Measurements from ENCODE around the gene SALL1.

SALL1 gene

DNA sequence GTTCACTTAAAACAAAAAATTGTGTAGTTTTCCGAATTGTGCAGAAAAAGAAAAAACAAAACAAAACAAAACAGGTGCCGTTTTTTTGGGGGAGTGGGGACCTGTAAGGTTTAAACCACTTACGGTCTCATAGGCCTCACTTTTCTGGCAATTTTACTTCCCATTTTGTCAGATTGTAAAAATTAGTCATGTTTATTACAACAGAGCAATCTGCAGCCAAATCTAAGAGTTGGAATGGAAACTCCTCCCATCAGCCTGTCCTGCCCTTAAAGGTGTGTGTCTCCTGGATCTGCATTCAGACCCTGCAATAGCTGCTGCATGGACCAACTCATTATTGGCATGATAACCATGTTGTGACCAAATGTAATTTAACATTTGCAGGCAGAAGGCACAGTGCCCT, 8.2 kb upstream of the SALL1 start:
- no peak overlapping the region for H3K27ac ChIP-seq (ENCODE audit: low read depth, low read length)
- H3K9ac ChIP-seq (ENCODE audit: low read length in 5 of 5): no peak overlapping the region

DNA sequence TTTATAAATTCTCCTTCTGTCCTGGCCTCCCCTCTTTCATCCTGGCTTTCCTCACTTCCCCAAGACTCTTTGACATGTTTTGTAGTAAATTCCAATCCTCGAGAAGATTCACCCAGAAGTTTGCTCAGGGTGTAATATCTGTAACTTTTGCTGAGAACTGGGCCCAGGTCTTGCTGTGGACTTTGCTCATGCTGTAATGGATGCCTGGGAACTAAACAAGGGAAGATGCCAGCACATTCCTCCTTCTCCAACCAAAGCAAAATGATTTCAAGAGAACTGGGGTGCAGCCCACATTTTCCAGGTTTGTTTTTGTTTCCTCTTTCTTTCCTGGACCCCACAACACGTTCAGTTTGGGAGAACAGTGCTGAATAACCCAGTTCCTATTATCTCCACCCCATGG, 6.6 kb upstream of the SALL1 start:
- H3K9ac ChIP-seq (ENCODE audit: low read length in 5 of 5): no peak overlapping the region
- H3K36me3 ChIP-seq (ENCODE audit: control insufficient read depth in 5 of 5, insufficient read depth in 5 of 5, low read length in 5 of 5): no peaks in the 10 kb centered on the region
- H3K4me3 ChIP-seq (ENCODE audit: low read depth in 1 of 5, low read length in 5 of 5): no peak overlapping the region
- H3K9me3 ChIP-seq (ENCODE audit: control insufficient read depth in 5 of 5, low read length in 5 of 5): no peaks in the 10 kb centered on the region
- peaks cover 0 to 26% (median 21%) of the 10 kb centered on the region in 5 donors for H3K4me1 ChIP-seq (ENCODE audit: control insufficient read depth in 5 of 5, insufficient read depth in 5 of 5, low read length in 5 of 5)
- H3K27me3 ChIP-seq (ENCODE audit: control insufficient read depth in 5 of 5, insufficient read depth in 4 of 5, low read length in 5 of 5): peaks cover 23 to 45% (median 38%) of the 10 kb centered on the region in 5 donors
- no peak overlapping the region for H3K27ac ChIP-seq (ENCODE audit: low read depth, low read length)

More for the DNA sequence above, 8.2 kb upstream of the SALL1 start:
- peaks cover 12 to 29% (median 24%) of the 10 kb centered on the region in 5 donors for H3K27me3 ChIP-seq (ENCODE audit: control insufficient read depth in 5 of 5, insufficient read depth in 4 of 5, low read length in 5 of 5)
- H3K4me1 ChIP-seq (ENCODE audit: control insufficient read depth in 5 of 5, insufficient read depth in 5 of 5, low read length in 5 of 5): peaks cover 0 to 17% (median 14%) of the 10 kb centered on the region in 5 donors
- no peaks in the 10 kb centered on the region for H3K9me3 ChIP-seq (ENCODE audit: control insufficient read depth in 5 of 5, low read length in 5 of 5)
- no peaks in the 10 kb centered on the region for H3K36me3 ChIP-seq (ENCODE audit: control insufficient read depth in 5 of 5, insufficient read depth in 5 of 5, low read length in 5 of 5)
- no peak overlapping the region for H3K4me3 ChIP-seq (ENCODE audit: low read depth in 1 of 5, low read length in 5 of 5)

DNA sequence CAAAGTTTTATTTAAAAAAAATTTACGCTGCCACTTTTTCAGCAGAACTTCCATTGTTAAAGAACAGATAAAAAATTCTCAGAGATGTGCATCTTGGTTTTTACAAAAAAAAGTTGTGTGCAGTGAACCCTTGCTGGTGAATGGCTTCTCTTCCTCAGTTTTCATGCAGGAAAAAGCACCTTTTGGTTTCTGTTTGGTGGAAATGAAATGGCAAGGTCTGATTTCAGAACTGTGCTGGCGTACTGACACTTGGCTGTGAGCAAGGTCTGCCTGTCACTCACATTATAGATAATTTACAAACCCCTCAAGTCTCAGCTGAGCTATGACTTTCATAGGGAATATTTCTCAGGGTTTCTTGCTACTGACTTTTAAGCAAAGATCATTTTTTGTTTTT, 5.7 kb upstream of the SALL1 start:
- Histone ChIP-seq H3K4me3 (ENCODE audit: low read depth in 1 of 5, low read length in 5 of 5) (no peak overlapping the region), H3K36me3 (ENCODE audit: control insufficient read depth in 5 of 5, insufficient read depth in 5 of 5, low read length in 5 of 5) (no peaks in the 10 kb centered on the region), H3K9ac (ENCODE audit: low read length in 5 of 5) (no peak overlapping the region), H3K27me3 (ENCODE audit: control insufficient read depth in 5 of 5, insufficient read depth in 4 of 5, low read length in 5 of 5) (peaks cover 26 to 49% (median 41%) of the 10 kb centered on the region in 5 donors), H3K27ac (ENCODE audit: low read depth, low read length) (no peak overlapping the region), H3K9me3 (ENCODE audit: control insufficient read depth in 5 of 5, low read length in 5 of 5) (no peaks in the 10 kb centered on the region), H3K4me1 (ENCODE audit: control insufficient read depth in 5 of 5, insufficient read depth in 5 of 5, low read length in 5 of 5) (peaks cover 0 to 35% (median 29%) of the 10 kb centered on the region in 5 donors)

DNA sequence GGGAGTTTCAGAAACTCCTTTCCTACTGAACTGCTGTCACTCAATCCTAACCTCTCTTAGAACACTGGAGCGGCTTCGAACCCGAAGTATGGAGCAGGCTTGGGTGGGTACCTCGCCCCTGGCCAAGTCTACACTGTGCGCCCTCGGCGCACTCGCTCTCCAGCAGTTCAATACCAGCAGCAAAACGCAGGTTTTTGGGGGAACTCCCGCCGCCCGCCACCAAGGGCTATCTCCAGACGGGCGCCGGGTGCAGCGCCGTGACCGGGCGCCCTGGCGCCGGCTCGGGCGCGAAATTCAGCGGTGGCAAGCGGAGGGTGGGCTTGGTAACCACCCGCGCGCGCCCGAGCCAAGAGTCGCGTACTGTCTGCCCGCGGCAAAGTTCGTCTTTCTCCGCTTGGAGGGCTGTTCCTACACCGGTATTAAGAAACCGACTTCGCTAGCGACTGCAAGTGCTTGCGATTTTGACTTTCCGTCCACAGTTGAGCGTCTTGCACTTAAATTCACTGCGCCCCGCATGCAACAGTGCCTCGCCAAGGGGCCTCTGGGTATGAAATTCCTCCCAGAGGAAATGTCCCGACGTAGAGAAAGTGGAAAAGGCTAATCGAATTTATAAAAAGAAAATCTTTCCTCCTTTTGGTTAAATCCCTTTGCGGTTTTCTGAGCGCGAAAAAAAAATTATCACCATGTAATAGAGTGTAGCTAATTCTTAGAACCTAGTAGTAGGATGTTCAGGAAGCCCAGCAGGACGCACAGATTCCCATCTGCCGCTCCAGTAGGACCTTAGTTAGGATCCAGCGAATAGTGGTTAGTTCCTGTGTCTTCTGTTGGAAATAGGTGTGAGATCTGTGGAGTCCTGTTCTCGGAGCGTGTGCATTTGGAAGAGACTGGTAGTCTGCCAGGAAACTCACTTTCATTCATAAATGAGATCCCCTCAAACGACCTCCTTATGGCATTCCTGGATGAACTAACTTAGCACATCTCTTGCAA, 5.0 kb upstream of the SALL1 start:
- peaks cover 0 to 35% (median 30%) of the 10 kb centered on the region in 5 donors for H3K4me1 ChIP-seq (ENCODE audit: control insufficient read depth in 5 of 5, insufficient read depth in 5 of 5, low read length in 5 of 5)

DNA sequence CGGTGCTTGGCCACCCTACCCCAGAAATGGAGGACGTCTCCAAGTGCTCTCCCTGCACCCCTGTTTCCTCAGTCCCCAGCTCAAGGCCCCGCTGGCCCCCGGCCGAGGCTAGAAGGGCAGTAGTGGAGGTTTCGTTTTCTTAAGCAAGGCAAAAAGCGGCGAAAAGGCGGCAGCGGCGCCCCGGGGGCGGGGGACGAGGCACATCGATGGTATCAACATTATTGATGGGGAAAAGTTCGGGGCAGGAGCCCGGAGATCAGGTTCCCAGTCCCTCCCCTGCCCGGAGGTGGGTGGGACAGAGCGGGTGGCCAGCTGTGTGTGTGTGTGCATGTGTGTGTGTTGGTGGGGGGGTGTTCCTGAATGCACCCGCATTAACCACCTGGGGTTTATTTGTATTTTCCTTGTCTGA, 4.1 kb upstream of the SALL1 start:
- no peak overlapping the region for H3K9ac ChIP-seq (ENCODE audit: low read length in 5 of 5)
- peaks cover 0 to 44% (median 38%) of the 10 kb centered on the region in 5 donors for H3K4me1 ChIP-seq (ENCODE audit: control insufficient read depth in 5 of 5, insufficient read depth in 5 of 5, low read length in 5 of 5)
- no peak overlapping the region for H3K27ac ChIP-seq (ENCODE audit: low read depth, low read length)
- no peaks in the 10 kb centered on the region for H3K9me3 ChIP-seq (ENCODE audit: control insufficient read depth in 5 of 5, low read length in 5 of 5)
- peak overlapping the region in 4 of 5 donors; percentile 17 to 56 (median 44) for H3K4me3 ChIP-seq (ENCODE audit: low read depth in 1 of 5, low read length in 5 of 5)
- no peaks in the 10 kb centered on the region for H3K36me3 ChIP-seq (ENCODE audit: control insufficient read depth in 5 of 5, insufficient read depth in 5 of 5, low read length in 5 of 5)
- peaks cover 30 to 57% (median 41%) of the 10 kb centered on the region in 5 donors for H3K27me3 ChIP-seq (ENCODE audit: control insufficient read depth in 5 of 5, insufficient read depth in 4 of 5, low read length in 5 of 5)

More for the DNA sequence above, 5.0 kb upstream of the SALL1 start:
- Histone ChIP-seq H3K4me3 (ENCODE audit: low read depth in 1 of 5, low read length in 5 of 5) (no peak overlapping the region), H3K36me3 (ENCODE audit: control insufficient read depth in 5 of 5, insufficient read depth in 5 of 5, low read length in 5 of 5) (no peaks in the 10 kb centered on the region), H3K27ac (ENCODE audit: low read depth, low read length) (no peak overlapping the region), H3K9ac (ENCODE audit: low read length in 5 of 5) (no peak overlapping the region), H3K9me3 (ENCODE audit: control insufficient read depth in 5 of 5, low read length in 5 of 5) (no peaks in the 10 kb centered on the region), H3K27me3 (ENCODE audit: control insufficient read depth in 5 of 5, insufficient read depth in 4 of 5, low read length in 5 of 5) (peaks cover 26 to 49% (median 41%) of the 10 kb centered on the region in 5 donors)

DNA sequence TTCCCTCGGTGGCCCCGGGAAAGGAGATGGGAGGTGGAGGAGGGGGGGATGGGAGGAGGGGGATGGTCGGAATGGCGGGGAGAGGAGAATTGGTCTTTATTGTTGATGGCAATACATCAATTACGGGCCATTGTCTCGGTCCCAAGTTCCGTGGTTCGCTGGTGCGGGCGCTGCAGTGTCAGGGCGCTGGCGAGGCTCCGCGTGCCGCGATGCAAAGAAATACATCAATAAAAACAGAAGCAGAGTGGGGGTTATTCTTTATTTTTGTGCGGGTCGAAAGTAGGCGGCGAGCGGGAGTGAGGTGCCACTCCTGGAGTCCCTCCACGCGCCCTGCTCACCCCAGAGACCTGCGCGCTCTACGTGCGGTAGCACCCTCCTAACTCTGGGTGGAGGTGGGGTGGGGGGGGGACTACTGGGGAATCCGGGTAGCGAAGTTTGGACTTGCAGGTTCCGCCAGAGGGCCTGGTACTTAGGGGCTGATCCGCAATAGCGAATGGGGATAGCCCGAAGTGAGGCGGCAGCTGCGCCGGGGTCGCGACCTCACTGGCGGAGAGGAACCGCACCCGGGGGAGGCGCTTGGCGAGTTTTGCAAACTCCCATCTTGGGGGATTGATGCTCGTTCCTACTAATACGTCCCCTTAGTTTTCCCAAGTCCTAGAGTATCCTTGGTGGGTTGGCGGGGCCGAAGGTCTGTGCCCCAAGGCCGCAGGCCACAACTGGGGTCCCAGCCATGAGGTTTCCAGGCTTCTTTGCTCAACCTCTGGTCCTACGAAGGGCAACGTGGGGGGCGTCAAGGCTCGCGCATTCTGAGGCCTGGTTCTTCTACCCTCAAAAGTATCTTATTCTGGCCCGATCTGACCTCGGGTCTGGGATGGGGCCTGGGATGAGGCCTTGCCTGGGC, 3.5 kb upstream of the SALL1 start:
- H3K9ac ChIP-seq (ENCODE audit: low read length in 5 of 5): no peak overlapping the region
- no peaks in the 10 kb centered on the region for H3K9me3 ChIP-seq (ENCODE audit: control insufficient read depth in 5 of 5, low read length in 5 of 5)
- no peak overlapping the region for H3K27ac ChIP-seq (ENCODE audit: low read depth, low read length)
- no peaks in the 10 kb centered on the region for H3K36me3 ChIP-seq (ENCODE audit: control insufficient read depth in 5 of 5, insufficient read depth in 5 of 5, low read length in 5 of 5)
- H3K27me3 ChIP-seq (ENCODE audit: control insufficient read depth in 5 of 5, insufficient read depth in 4 of 5, low read length in 5 of 5): peaks cover 35 to 64% (median 46%) of the 10 kb centered on the region in 5 donors
- H3K4me1 ChIP-seq (ENCODE audit: control insufficient read depth in 5 of 5, insufficient read depth in 5 of 5, low read length in 5 of 5): peaks cover 0 to 45% (median 41%) of the 10 kb centered on the region in 5 donors
- H3K4me3 ChIP-seq (ENCODE audit: low read depth in 1 of 5, low read length in 5 of 5): peak overlapping the region in 4 of 5 donors; percentile 17 to 56 (median 44)

DNA sequence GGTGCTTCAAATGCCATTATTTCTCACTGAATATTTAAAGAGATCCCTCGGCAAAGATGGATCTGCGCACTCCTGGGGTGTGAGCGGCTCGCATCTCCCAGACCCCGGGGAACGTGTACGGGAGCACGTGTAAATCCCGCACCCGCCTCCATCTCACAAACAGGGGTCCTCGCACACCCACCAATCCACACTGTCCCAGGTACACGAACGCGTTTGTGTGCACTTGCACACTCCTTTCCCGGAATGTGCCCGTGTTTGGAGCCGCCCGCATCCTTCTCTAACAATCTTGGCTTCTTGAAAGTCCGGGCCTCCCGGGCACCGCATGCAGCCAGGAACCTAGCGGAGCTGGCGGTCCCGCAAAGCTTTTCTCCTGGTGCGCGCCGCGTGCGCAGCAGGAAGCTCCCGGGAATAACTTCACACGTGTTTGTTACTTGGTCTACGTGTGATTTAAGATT, 2.5 kb upstream of the SALL1 start:
- Histone ChIP-seq H3K36me3 (ENCODE audit: control insufficient read depth in 5 of 5, insufficient read depth in 5 of 5, low read length in 5 of 5) (no peaks in the 10 kb centered on the region), H3K4me3 (ENCODE audit: low read depth in 1 of 5, low read length in 5 of 5) (no peak overlapping the region), H3K27ac (ENCODE audit: low read depth, low read length) (no peak overlapping the region), H3K9ac (ENCODE audit: low read length in 5 of 5) (no peak overlapping the region), H3K4me1 (ENCODE audit: control insufficient read depth in 5 of 5, insufficient read depth in 5 of 5, low read length in 5 of 5) (peaks cover 0 to 45% (median 41%) of the 10 kb centered on the region in 5 donors), H3K27me3 (ENCODE audit: control insufficient read depth in 5 of 5, insufficient read depth in 4 of 5, low read length in 5 of 5) (peaks cover 35 to 68% (median 44%) of the 10 kb centered on the region in 5 donors), H3K9me3 (ENCODE audit: control insufficient read depth in 5 of 5, low read length in 5 of 5) (no peaks in the 10 kb centered on the region)

DNA sequence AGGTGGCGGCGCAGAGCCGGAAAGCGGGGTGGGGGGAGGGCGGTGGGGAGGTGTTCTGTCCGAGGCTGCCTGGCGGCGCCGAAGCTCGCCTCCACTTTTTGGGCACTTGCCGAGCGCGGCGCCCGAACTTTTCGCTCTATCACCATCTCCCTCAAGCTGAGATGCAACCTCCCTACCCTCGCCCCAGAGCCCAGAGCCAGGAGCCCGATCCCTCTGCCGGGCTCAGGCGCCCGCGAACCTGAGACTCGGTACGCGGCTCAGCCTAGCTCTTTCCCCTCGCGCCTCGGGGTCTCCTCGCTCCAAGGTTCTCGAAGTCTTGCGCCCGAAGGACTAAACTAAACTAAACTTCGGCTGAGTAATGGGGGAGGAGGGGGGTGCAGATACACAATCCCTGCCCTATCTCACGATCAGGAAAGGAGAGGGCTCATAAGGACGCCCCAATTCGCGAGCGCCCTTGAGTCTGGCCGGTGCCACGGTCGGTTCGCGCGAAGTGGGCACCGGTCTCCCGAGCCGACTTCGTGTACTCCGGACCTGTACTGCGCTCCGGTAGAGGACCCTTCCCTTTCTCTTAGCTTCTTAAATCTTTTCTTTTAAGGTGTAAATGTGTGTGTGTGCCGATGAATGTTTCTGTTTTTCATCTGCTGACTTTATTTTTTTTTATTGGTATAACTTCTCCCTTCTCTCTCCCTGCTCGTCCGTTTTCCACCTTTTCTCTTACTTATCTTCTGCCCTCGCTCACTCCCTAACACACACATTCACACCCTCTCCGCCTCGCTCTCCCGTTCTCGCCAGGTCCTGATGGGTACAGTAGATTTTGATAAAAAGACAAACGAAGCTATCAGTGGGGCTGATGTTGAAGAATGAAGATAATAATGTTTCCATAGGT, 1.9 kb upstream of the SALL1 start:
- H3K27me3 ChIP-seq (ENCODE audit: control insufficient read depth in 5 of 5, insufficient read depth in 4 of 5, low read length in 5 of 5): peaks cover 35 to 67% (median 43%) of the 10 kb centered on the region in 5 donors
- H3K9ac ChIP-seq (ENCODE audit: low read length in 5 of 5): no peak overlapping the region
- no peaks in the 10 kb centered on the region for H3K9me3 ChIP-seq (ENCODE audit: control insufficient read depth in 5 of 5, low read length in 5 of 5)
- H3K4me1 ChIP-seq (ENCODE audit: control insufficient read depth in 5 of 5, insufficient read depth in 5 of 5, low read length in 5 of 5): peaks cover 0 to 45% (median 41%) of the 10 kb centered on the region in 5 donors
- no peak overlapping the region for H3K27ac ChIP-seq (ENCODE audit: low read depth, low read length)
- H3K36me3 ChIP-seq (ENCODE audit: control insufficient read depth in 5 of 5, insufficient read depth in 5 of 5, low read length in 5 of 5): no peaks in the 10 kb centered on the region
- peak overlapping the region in 4 of 5 donors; percentile 22 to 60 (median 48) for H3K4me3 ChIP-seq (ENCODE audit: low read depth in 1 of 5, low read length in 5 of 5)
